Measurements from ENCODE around the gene ZNF497.
A peak's percentile ranks its signal among the peaks of the same experiment; 100 is the strongest.

Gene ZNF497

DNA sequence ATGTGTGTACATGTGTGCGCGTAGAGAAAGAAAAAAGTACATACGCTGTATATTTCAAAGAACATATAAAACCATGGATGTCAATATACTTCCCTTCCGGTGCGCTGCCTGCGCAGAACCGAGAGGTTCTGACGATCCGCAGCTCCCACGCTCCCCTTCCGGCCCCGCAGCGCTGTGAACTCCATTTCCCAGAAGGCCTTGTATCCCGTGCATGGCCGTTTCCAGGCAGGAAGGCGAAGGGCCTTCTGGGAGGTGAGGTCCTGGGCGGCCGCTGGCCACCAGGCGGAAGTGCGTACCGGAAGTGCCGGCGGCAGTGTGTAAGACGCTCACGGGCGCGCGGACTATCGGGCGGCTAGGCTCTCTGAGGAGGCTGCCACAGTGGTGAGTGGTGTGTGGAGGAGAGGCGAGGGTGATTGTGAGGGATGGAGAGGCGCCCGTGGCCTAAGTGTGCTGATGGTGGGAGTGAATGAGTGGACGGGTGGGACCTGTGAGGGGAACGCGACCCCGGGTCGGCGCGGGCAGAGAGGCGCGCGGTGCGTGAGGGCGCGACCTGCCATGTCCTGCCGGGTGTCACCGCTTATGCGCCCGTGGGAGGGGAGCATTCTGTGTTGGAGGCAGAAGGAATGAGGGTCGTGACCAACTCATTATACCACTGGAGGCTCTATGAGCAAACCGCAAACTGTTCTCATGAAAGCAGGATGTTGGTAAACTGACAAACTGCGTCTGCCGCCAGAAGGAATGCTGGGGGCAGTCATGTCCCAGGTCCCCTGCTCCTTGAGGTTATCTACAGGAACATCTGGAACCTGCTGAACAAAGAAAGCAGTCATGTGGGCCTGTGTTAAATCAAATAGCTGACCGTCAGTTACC, 57.3 kb downstream of the ZNF497 start, which contains the start of gene ERVK3-1 (continued):
- TF ChIP-seq, protein P1, sequence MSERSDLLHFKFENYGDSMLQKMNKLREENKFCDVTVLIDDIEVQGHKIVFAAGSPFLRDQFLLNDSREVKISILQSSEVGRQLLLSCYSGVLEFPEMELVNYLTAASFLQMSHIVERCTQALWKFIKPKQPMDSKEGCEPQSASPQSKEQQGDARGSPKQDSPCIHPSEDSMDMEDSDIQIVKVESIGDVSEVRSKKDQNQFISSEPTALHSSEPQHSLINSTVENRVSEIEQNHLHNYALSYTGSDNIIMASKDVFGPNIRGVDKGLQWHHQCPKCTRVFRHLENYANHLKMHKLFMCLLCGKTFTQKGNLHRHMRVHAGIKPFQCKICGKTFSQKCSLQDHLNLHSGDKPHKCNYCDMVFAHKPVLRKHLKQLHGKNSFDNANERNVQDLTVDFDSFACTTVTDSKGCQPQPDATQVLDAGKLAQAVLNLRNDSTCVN (tag by site-specific recombination; optimal IDR thresholded peaks at IDR 0.05) = peak; percentile 99
- peak; percentile 94 for TF ChIP-seq REPIN1 (tag by site-specific recombination; IDR thresholded peaks at IDR 0.05; ENCODE audit: low read depth)
- peak; percentile 86 for TF ChIP-seq YY2 (tag by site-specific recombination; IDR thresholded peaks at IDR 0.05)
- no peak for TF ChIP-seq ZNF626 (tag by site-specific recombination; IDR thresholded peaks at IDR 0.05)
- peak; percentile 64; the same call in 1 of the 2 replicates for TF ChIP-seq ZNF133 (tag by site-specific recombination; IDR thresholded peaks at IDR 0.05)
- peak; percentile 97 for TF ChIP-seq ZNF335 (tag by site-specific recombination; conservative IDR thresholded peaks at IDR 0.05)
- TF ChIP-seq, protein P2, sequence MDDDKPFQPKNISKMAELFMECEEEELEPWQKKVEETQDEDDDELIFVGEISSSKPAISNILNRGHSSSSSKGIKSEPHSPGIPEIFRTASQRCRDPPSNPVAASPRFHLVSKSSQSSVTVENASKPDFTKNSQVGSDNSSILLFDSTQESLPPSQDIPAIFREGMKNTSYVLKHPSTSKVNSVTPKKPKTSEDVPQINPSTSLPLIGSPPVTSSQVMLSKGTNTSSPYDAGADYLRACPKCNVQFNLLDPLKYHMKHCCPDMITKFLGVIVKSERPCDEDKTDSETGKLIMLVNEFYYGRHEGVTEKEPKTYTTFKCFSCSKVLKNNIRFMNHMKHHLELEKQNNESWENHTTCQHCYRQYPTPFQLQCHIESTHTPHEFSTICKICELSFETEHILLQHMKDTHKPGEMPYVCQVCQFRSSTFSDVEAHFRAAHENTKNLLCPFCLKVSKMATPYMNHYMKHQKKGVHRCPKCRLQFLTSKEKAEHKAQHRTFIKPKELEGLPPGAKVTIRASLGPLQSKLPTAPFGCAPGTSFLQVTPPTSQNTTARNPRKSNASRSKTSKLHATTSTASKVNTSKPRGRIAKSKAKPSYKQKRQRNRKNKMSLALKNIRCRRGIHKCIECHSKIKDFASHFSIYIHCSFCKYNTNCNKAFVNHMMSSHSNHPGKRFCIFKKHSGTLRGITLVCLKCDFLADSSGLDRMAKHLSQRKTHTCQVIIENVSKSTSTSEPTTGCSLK (tag by site-specific recombination; IDR thresholded peaks at IDR 0.05) = no peak
- 0 out of 2 replicates have a peak, but pooled peaks have one; percentile 58 for TF ChIP-seq ZSCAN30 (tag by site-specific recombination; IDR thresholded peaks at IDR 0.05)
- peak; percentile 85 for TF ChIP-seq ZBTB8A (tag by site-specific recombination; IDR thresholded peaks at IDR 0.05)
- TF ChIP-seq ZNF37A (tag by site-specific recombination; IDR thresholded peaks at IDR 0.05) = no peak
- peak; percentile 42; the same call in 1 of the 2 replicates for TF ChIP-seq KLF9 (tag by site-specific recombination; IDR thresholded peaks at IDR 0.05; ENCODE audit: low read depth)
- TF ChIP-seq ZNF76 (tag by site-specific recombination; IDR thresholded peaks at IDR 0.05; ENCODE audit: borderline replicate concordance, low read depth) = peak; percentile 98

DNA sequence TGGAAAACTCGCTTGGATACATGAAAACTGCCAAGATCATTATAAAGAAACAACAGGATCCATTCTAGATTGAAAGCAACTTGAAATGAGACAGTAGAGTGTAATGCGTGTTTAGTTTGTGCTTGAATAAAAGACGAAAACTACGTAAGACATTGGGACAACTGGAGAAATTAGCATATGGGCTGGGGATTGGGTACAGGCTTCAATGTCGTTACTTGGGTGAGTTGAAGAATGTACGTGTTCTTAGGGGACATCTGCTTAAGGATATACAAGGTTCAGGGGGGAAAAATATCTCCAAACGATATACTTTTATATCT, 57.8 kb downstream of the ZNF497 start:
- no peaks in the 10 kb centered on the region for H3K9me3 ChIP-seq (ENCODE audit: control insufficient read depth, insufficient read depth, low read depth, low read length)
- TF ChIP-seq ZNF660 (tag by site-specific recombination; IDR thresholded peaks at IDR 0.05) = peak; percentile 71
- 0 out of 2 replicates have a peak, but pooled peaks have one; percentile 21 for TF ChIP-seq MZF1 (tag by site-specific recombination; IDR thresholded peaks at IDR 0.05; ENCODE audit: borderline replicate concordance)
- no peak for TF ChIP-seq ZNF426 (tag by site-specific recombination; IDR thresholded peaks at IDR 0.05)
- TF ChIP-seq ZNF677 (tag by site-specific recombination; IDR thresholded peaks at IDR 0.05) = 0 out of 2 replicates have a peak, but pooled peaks have one; percentile 68
- H3K27ac ChIP-seq (ENCODE audit: extremely low read depth, low read depth, low read length) = 0 out of 2 replicates have a peak overlapping the region, but pooled peaks have one; percentile 21
- POLR2A ChIA-PET = interaction anchor here (0.6 to 2.3 kb wide), 13 partner anchors 8 to 215 kb away, joined by 3 to 11 read pairs (median 4); partner anchors contain the start of genes ZBTB45, ZNF497, ZNF584 and ZNF8
- peak overlapping the region; percentile 96 for H3K4me3 ChIP-seq (ENCODE audit: low read depth, low read length)
- H3K36me3 ChIP-seq (ENCODE audit: control insufficient read depth in 2 of 2, insufficient read depth in 1 of 2, low read length in 2 of 2) = peaks cover 40 to 57% of the 10 kb centered on the region in 2 experiments
- H3K4me1 ChIP-seq (ENCODE audit: control insufficient read depth, insufficient read depth, low read length) = no peaks in the 10 kb centered on the region
- CTCF ChIA-PET = no interaction called here
